ENCODE data around the gene CMTM4. TPM values are rescaled to one million over a fixed set of nuclear protein-coding genes. Genes with fewer than 3 reads are reported as not detected.

The CMTM4 gene
- polyA plus RNA-seq, 1 donor (not counting 4 experiments of a cell fraction or from before 2014, with no cell fraction given) = 23.1 TPM

GRCh38 chr16:66673691-66674090, 22.9 kb downstream of the CMTM4 start:
- no peaks in the 10 kb centered on the region for H3K9me3 ChIP-seq (ENCODE audit: control insufficient read depth, low read depth, low read length)
- H3K79me2 ChIP-seq (ENCODE audit: control insufficient read depth, insufficient read depth, low read length) = peaks cover 33% of the 10 kb centered on the region
- H3K9ac ChIP-seq (ENCODE audit: control insufficient read depth, extremely low read depth, insufficient read depth, low read length) = no peak overlapping the region
- no peaks in the 10 kb centered on the region for H4K20me1 ChIP-seq (ENCODE audit: control insufficient read depth, extremely low read depth, insufficient read depth, low read length)
- TF ChIP-seq CTCF (optimal IDR thresholded peaks at IDR 0.05 in 1 of 3, IDR thresholded peaks at IDR 0.05 in 1 of 3, conservative IDR thresholded peaks at IDR 0.05 in 1 of 3; ENCODE audit: extremely low read depth in 1 of 3, insufficient read depth in 2 of 3, low read length in 3 of 3) = no peak
- TF ChIP-seq EZH2 (IDR thresholded peaks at IDR 0.05; ENCODE audit: low read length) = no peak
- H3K9me1 ChIP-seq (ENCODE audit: control insufficient read depth, extremely low read depth, insufficient read depth, low read length) = no peaks in the 10 kb centered on the region
- H3K4me3 ChIP-seq (ENCODE audit: control insufficient read depth in 2 of 3, extremely low read depth in 1 of 3, insufficient read depth in 2 of 3, low read depth in 1 of 3, low read length in 3 of 3) = no peak overlapping the region
- DNase-seq (ENCODE audit: low read depth, low spot score) (no peak), FAIRE-seq (no peak)
- no peak overlapping the region for H3K27ac ChIP-seq (ENCODE audit: control insufficient read depth, insufficient read depth, low read length)
- no peaks in the 10 kb centered on the region for H3K4me1 ChIP-seq (ENCODE audit: control insufficient read depth, extremely low read depth, insufficient read depth, low read length)
- H3K4me2 ChIP-seq (ENCODE audit: control insufficient read depth, extremely low read depth, insufficient read depth, low read depth, low read length) = no peak overlapping the region
- dilution Hi-C loops (cut with MboI; ENCODE audit: extremely low pct_ligation_motif_present, low sequenced_read_pairs) = no loop called here
- no peaks in the 10 kb centered on the region for H3K27me3 ChIP-seq (ENCODE audit: control insufficient read depth, extremely low read depth, insufficient read depth, low read length)
- no peak overlapping the region for H2AFZ ChIP-seq (ENCODE audit: control insufficient read depth, low read length)
- peaks cover 0 to 6% of the 10 kb centered on the region in 2 experiments for H3K36me3 ChIP-seq (ENCODE audit: control insufficient read depth in 2 of 2, extremely low read depth in 1 of 2, insufficient read depth in 2 of 2, low read length in 2 of 2)

GRCh38 chr16:66670691-66671388, 25.7 kb downstream of the CMTM4 start:
- Histone ChIP-seq H3K4me2 (ENCODE audit: control insufficient read depth, extremely low read depth, insufficient read depth, low read depth, low read length) (no peak overlapping the region), H3K36me3 (ENCODE audit: control insufficient read depth in 2 of 2, extremely low read depth in 1 of 2, insufficient read depth in 2 of 2, low read length in 2 of 2) (no peaks in the 10 kb centered on the region), H3K4me3 (ENCODE audit: control insufficient read depth in 2 of 3, extremely low read depth in 1 of 3, insufficient read depth in 2 of 3, low read depth in 1 of 3, low read length in 3 of 3) (no peak overlapping the region), H3K79me2 (ENCODE audit: control insufficient read depth, insufficient read depth, low read length) (peaks cover 20% of the 10 kb centered on the region), H3K9ac (ENCODE audit: control insufficient read depth, extremely low read depth, insufficient read depth, low read length) (no peak overlapping the region), H3K27me3 (ENCODE audit: control insufficient read depth, extremely low read depth, insufficient read depth, low read length) (no peaks in the 10 kb centered on the region), H4K20me1 (ENCODE audit: control insufficient read depth, extremely low read depth, insufficient read depth, low read length) (no peaks in the 10 kb centered on the region), H3K4me1 (ENCODE audit: control insufficient read depth, extremely low read depth, insufficient read depth, low read length) (no peaks in the 10 kb centered on the region), H3K27ac (ENCODE audit: control insufficient read depth, insufficient read depth, low read length) (no peak overlapping the region), H3K9me1 (ENCODE audit: control insufficient read depth, extremely low read depth, insufficient read depth, low read length) (no peaks in the 10 kb centered on the region), H3K9me3 (ENCODE audit: control insufficient read depth, low read depth, low read length) (no peaks in the 10 kb centered on the region), H2AFZ (ENCODE audit: control insufficient read depth, low read length) (no peak overlapping the region)
- no peak for FAIRE-seq
- DNase-seq (ENCODE audit: low read depth, low spot score) = no peak
- dilution Hi-C loops (cut with MboI; ENCODE audit: extremely low pct_ligation_motif_present, low sequenced_read_pairs) = no loop called here
- TF ChIP-seq CTCF (optimal IDR thresholded peaks at IDR 0.05 in 1 of 3, IDR thresholded peaks at IDR 0.05 in 1 of 3, conservative IDR thresholded peaks at IDR 0.05 in 1 of 3; ENCODE audit: extremely low read depth in 1 of 3, insufficient read depth in 2 of 3, low read length in 3 of 3) (no peak), EZH2 (IDR thresholded peaks at IDR 0.05; ENCODE audit: low read length) (no peak)
